Ovary (tissue), 9 donors: ENCODE measurements around the gene C1QTNF8. TPM values are rescaled to one million over a fixed set of nuclear protein-coding genes. Genes with fewer than 3 reads are reported as not detected.

ENCODE experiments used
- DNase-seq, 5 donors: peaks; one replicate each; pipeline ENCODE4 v3.0.0-alpha.2; 2019 to 2020
- H3K27ac ChIP-seq, 2 donors: fragments of 200-600 bp; one replicate each; pipeline versions ENCODE4 v1.5.1 to v1.8.0; 2019 to 2022
- H3K27me3 ChIP-seq: fragments of 200-600 bp; one replicate; pipeline ENCODE4 v1.8.0; 2022
- H3K36me3 ChIP-seq: fragments of 200-600 bp; sonication (generic); one replicate; pipeline ENCODE4 v1.5.1; 2019
- H3K4me1 ChIP-seq: one replicate; pipeline ENCODE4 v1.8.1; 2013; ENCODE audit warnings: mild to moderate bottlenecking, moderate library complexity; ENCODE audit not compliant: insufficient read depth
- H3K4me3 ChIP-seq: fragments of 200-600 bp; sonication (generic); one replicate; pipeline ENCODE4 v1.5.1; 2017
- H3K9me3 ChIP-seq, 2 donors: fragments of 200-600 bp in 1 of 2; sonication (generic) in 1 of 2; one replicate each; pipeline versions ENCODE4 v1.5.1 to v1.8.1; 2013 to 2019; ENCODE audit warnings: mild to moderate bottlenecking in 1 of 2, moderate library complexity in 1 of 2
- CTCF ChIP-seq, 3 donors: fragments of 450-650 bp in 2 of 3; fragments of 200-600 bp in 1 of 3; IDR thresholded peaks; one replicate each; pipeline versions ENCODE4 v1.5.1 to v1.8.0; 2016 to 2022; ENCODE audit warnings: antibody characterized with exemption in 3 of 3, mild to moderate bottlenecking in 1 of 3
- EP300 ChIP-seq: sonication (generic); formaldehyde crosslinking; IDR thresholded peaks from one replicate; pipeline ENCODE4 v1.6.1; 2017; ENCODE audit warnings: antibody characterized with exemption
- POLR2A ChIP-seq: fragments of 450-650 bp; IDR thresholded peaks from one replicate; pipeline ENCODE4 v1.6.1; 2017; ENCODE audit warnings: antibody characterized with exemption, mild to moderate bottlenecking, moderate library complexity
- WGBS, 3 donors: extraction: QIAGEN DNeasy Blood & Tissue Kit in 1 of 3; methylation state at CpG; one replicate each; pipeline versions ENCODE4 v1.1.5 to v1.1.7; 2013 to 2017; 5-methylcytosine and 5-hydroxymethylcytosine counted together
- intact Hi-C, 4 donors: fragments of 100-400 bp; cut with DNase I; formaldehyde crosslinking; loops; one replicate each; pipeline versions ENCODE4 v1.11.0 to v1.15.1; 2022 to 2023
- polyA plus RNA-seq, 2 donors: library from polyadenylated mRNA; stranded (reverse); fragments of 200-250 nt in 1 of 2; fragments of 350-450 nt in 1 of 2; fragmentation: Illumina TruSeq in 1 of 2; extraction: RNeasy Lipid Tissue Mini Kit (QIAGEN cat#74804) in 1 of 2; gene quantifications; one replicate each; pipeline ENCODE4 v1.2.3, GENCODE V29; 2013 to 2014
- total RNA-seq, 7 donors: library from RNA; depleted of rRNA in 2 of 7; stranded (reverse); fragments of >200 nt in 2 of 7; fragmentation: NEBNext Ultra II Directional in 3 of 7; extraction: Animal tissue kit (Norgen Biotek cat#: 25700) in 3 of 7; gene quantifications; one replicate each; pipeline versions ENCODE4 v1.1.0 to v1.2.4, GENCODE V29; 2016 to 2023
- donor health status: DM: no; HTN: no; CAD: no; lungs with moderate emphysema.
- donor health status: DM: no; HTN: no; CAD: no.
- donor health status: Bipolar disorder and iron deficiency.
- donor health status: DM: yes; HTN: yes; CAD: no.
- donor health status: DM: no; HTN: no; CAD: no.
- donor health status: DM: yes; HTN: yes; CAD: no.

Gene C1QTNF8
- total and polyA plus RNA-seq, 9 donors, result 0.80 TPM; not detected in 8

GRCh38 chr16:1143761-1144450 is 47.9 kb upstream of the C1QTNF8 start:
- H3K36me3 ChIP-seq, result no peaks in the 10 kb centered on the region
- intact Hi-C loops, result no loop called here
- DNase-seq, result peak in 2 of 5 donors; percentile 51 to 54
- no peaks in the 10 kb centered on the region for H3K4me1 ChIP-seq
- H3K4me3 ChIP-seq, result no peak overlapping the region
- no peaks in the 10 kb centered on the region for H3K27me3 ChIP-seq
- 69 to 71% (median 70%) methylated on average over 23 of the region's 23 CpGs for WGBS, 3 donors
- H3K9me3 ChIP-seq, result no peaks in the 10 kb centered on the region
- no peak for TF ChIP-seq EP300
- TF ChIP-seq CTCF (IDR thresholded peaks at IDR 0.05), result no peak
- TF ChIP-seq POLR2A, result no peak
- peak overlapping the region in 1 of 2 donors; percentile 38 for H3K27ac ChIP-seq

- Histone ChIP-seq H3K27ac (no peak overlapping the region), H3K4me1 (no peaks in the 10 kb centered on the region), H3K9me3 (no peaks in the 10 kb centered on the region), H3K36me3 (no peaks in the 10 kb centered on the region), H3K4me3 (no peak overlapping the region), H3K27me3 (no peaks in the 10 kb centered on the region)
- intact Hi-C loops, result no loop called here
- TF ChIP-seq POLR2A (no peak), EP300 (no peak), CTCF (IDR thresholded peaks at IDR 0.05) (no peak)
- 82 to 90% (median 84%) methylated on average over 18 to 19 of the region's 19 CpGs for WGBS, 3 donors
- DNase-seq, result peak in 1 of 5 donors; percentile 42
These were observed 46.9 kb upstream of the C1QTNF8 start for GRCh38 chr16:1142911-1143310.

DNA sequence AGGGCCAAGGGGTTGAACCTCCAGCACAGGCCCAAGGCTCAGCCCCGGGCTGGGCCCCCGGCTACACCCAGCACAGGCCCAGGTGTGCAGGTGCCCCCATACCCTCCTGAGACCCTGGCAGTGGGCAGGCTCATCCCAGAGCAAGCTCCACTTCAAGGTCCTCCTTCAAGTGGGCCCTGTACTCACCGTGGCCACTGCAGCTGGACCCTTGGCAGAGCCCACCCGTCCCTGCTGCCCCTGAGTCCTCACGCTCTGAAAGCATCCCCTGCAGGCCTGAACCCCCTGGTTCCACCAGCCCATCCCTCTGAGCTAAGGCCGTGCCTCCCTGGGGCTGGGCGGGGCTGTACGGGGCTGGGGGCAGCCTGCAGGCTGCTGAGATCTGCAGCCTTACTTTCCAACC is 45.7 kb upstream of the C1QTNF8 start:
- TF ChIP-seq EP300 (no peak), CTCF (IDR thresholded peaks at IDR 0.05) (no peak), POLR2A (no peak)
- WGBS, 3 donors, result 77 to 82% (median 80%) methylated on average over 8 of the region's 8 CpGs
- intact Hi-C loops, result no loop called here
- no peaks in the 10 kb centered on the region for H3K27me3 ChIP-seq
- no peak overlapping the region for H3K4me3 ChIP-seq
- peaks cover 4% of the 10 kb centered on the region for H3K4me1 ChIP-seq
- H3K27ac ChIP-seq, result no peak overlapping the region
- H3K9me3 ChIP-seq, result no peaks in the 10 kb centered on the region
- no peaks in the 10 kb centered on the region for H3K36me3 ChIP-seq
- DNase-seq, result no peak

DNA sequence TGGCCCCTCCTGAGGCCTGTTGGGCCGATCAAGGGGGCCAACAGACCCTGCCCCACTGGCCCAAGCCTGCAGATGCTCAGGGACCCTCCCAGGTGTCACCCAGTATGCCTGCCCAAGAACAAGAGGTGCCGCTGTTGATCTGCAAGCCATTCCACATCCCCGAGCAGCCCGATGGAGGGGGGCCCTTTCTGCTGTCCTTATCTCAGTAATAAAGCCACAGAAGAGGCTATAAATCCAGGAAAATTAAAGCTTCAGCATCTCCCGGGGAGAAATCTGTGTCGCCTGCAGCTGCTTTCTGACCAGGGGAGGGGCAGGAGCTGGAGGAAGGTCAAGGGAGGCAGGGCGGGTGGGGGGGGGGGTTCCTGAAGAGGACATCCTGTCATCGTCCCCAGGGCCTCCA is 45.1 kb upstream of the C1QTNF8 start:
- H3K36me3 ChIP-seq, result no peaks in the 10 kb centered on the region
- H3K4me1 ChIP-seq, result peaks cover 4% of the 10 kb centered on the region
- DNase-seq, result no peak
- no peak overlapping the region for H3K4me3 ChIP-seq
- intact Hi-C loops, result no loop called here
- TF ChIP-seq EP300, result no peak
- no peak for TF ChIP-seq CTCF (IDR thresholded peaks at IDR 0.05)
- TF ChIP-seq POLR2A, result no peak
- H3K27ac ChIP-seq, result no peak overlapping the region
- H3K27me3 ChIP-seq, result no peaks in the 10 kb centered on the region
- H3K9me3 ChIP-seq, result no peaks in the 10 kb centered on the region
- WGBS, 3 donors, result 51 to 63% (median 62%) methylated on average over 8 of the region's 8 CpGs
